OCI-LY3 (cell line): Measurements from ENCODE around the gene GRK3.

Source experiments
- H2AFZ ChIP-seq: fragments of 200-600, 300-600 bp; shearing (Covaris generic); 2 replicates; pipeline ENCODE4 v1.6.0; 2014; ENCODE audit warnings: antibody characterized with exemption, low read depth, low read length
- H3K27ac ChIP-seq: fragments of 200-600, 300-600 bp; sonication (generic); 2 replicates; pipeline ENCODE4 v1.5.1; 2014; ENCODE audit warnings: mild to moderate bottlenecking, low read length, moderate library complexity, mixed read lengths
- H3K27me3 ChIP-seq: fragments of 200-600, 300-600 bp; sonication (generic); 2 replicates; pipeline ENCODE4 v1.6.1; 2014; ENCODE audit warnings: low read depth, low read length, mixed read lengths
- H3K36me3 ChIP-seq: fragments of 200-600, 300-600 bp; sonication (generic); replicated peaks from 2 replicates; pipeline ENCODE3; 2014; ENCODE audit warnings: low read depth, low read length, mixed read lengths
- H3K4me1 ChIP-seq: fragments of 300-600, 200-600 bp; sonication (generic); 2 replicates; pipeline ENCODE4 v1.6.1; 2014; ENCODE audit warnings: low read length, mixed read lengths
- H3K4me2 ChIP-seq: fragments of 200-600, 300-600 bp; sonication (generic); 2 replicates; pipeline ENCODE4 v1.6.1; 2014; ENCODE audit warnings: low read length, mixed read lengths
- H3K4me3 ChIP-seq: fragments of 300-600, 200-600 bp; sonication (generic); 2 replicates; pipeline ENCODE4 v1.5.1; 2014; ENCODE audit warnings: antibody characterized with exemption, mild to moderate bottlenecking, low read length, moderate library complexity
- H3K79me2 ChIP-seq: fragments of 300-600, 200-600 bp; shearing (Covaris generic); 2 replicates; pipeline ENCODE4 v1.6.1; 2014; ENCODE audit warnings: mild to moderate bottlenecking, low read length, mixed read lengths
- H3K9ac ChIP-seq: fragments of 300-600, 200-600 bp; shearing (Covaris generic); 2 replicates; pipeline ENCODE4 v1.6.0; 2014; ENCODE audit warnings: mild to moderate bottlenecking, low read length, moderate library complexity
- H3K9me3 ChIP-seq: fragments of 200-600, 300-600 bp; shearing (Covaris generic); 2 replicates; pipeline ENCODE4 v1.6.1; 2014; ENCODE audit warnings: low read length, mixed read lengths; ENCODE audit not compliant: insufficient read depth
- H4K20me1 ChIP-seq: fragments of 200-600, 300-600 bp; sonication (generic); 2 replicates; pipeline ENCODE4 v1.6.1; 2016; ENCODE audit warnings: low read length, mixed read lengths; ENCODE audit not compliant: insufficient read depth
- CTCF ChIP-seq: fragments of 200-600, 300-600 bp; sonication (generic); IDR thresholded peaks from 2 replicates; pipeline ENCODE4 v1.5.1; 2014; ENCODE audit warnings: antibody characterized with exemption, low read length, low read depth
- EZH2phosphoT487 ChIP-seq: fragments of 200-600 bp; shearing (Covaris generic); IDR thresholded peaks from 2 replicates; pipeline ENCODE4 v1.6.1; 2018; ENCODE audit warnings: antibody characterized with exemption, mixed run types, low read depth

The GRK3 gene

GRCh38 chr22:25774575-25775026 is 210.1 kb downstream of the GRK3 start:
- Histone ChIP-seq H3K4me2 (no peak overlapping the region), H2AFZ (no peak overlapping the region), H4K20me1 (no peaks in the 10 kb centered on the region), H3K4me3 (no peak overlapping the region), H3K27me3 (no peaks in the 10 kb centered on the region), H3K36me3 (peaks cover 80% of the 10 kb centered on the region), H3K9me3 (peaks cover 7% of the 10 kb centered on the region), H3K4me1 (peaks cover 19% of the 10 kb centered on the region), H3K79me2 (peaks cover 7% of the 10 kb centered on the region; the same call in 1 of the 2 replicates), H3K27ac (no peak overlapping the region), H3K9ac (no peak overlapping the region)
- TF ChIP-seq EZH2phosphoT487 (no peak), CTCF (peak; percentile 39)

- no peaks in the 10 kb centered on the region for H3K27me3 ChIP-seq
- H4K20me1 ChIP-seq = no peaks in the 10 kb centered on the region
- H3K4me1 ChIP-seq = peaks cover 10% of the 10 kb centered on the region
- no peak overlapping the region for H3K9ac ChIP-seq
- no peak overlapping the region for H3K4me3 ChIP-seq
- H3K79me2 ChIP-seq = no peaks in the 10 kb centered on the region
- H3K9me3 ChIP-seq = no peaks in the 10 kb centered on the region
- no peak overlapping the region for H2AFZ ChIP-seq
- peaks cover 76% of the 10 kb centered on the region for H3K36me3 ChIP-seq
- H3K4me2 ChIP-seq = no peak overlapping the region
- H3K27ac ChIP-seq = no peak overlapping the region
- TF ChIP-seq EZH2phosphoT487 = no peak
- TF ChIP-seq CTCF = no peak
Measured at GRCh38 chr22:25775531-25775930, 211.1 kb downstream of the GRK3 start.

GRCh38 chr22:25777411-25777810 is 212.9 kb downstream of the GRK3 start:
- Histone ChIP-seq H3K27ac (no peak overlapping the region), H2AFZ (no peak overlapping the region), H3K4me3 (no peak overlapping the region)

GRCh38 chr22:25777870-25778269 is 213.4 kb downstream of the GRK3 start:
- no peak overlapping the region for H3K9ac ChIP-seq
- H3K4me1 ChIP-seq = peaks cover under 1% of the 10 kb centered on the region; the same call in 1 of the 2 replicates
- no peak overlapping the region for H2AFZ ChIP-seq
- no peak overlapping the region for H3K4me2 ChIP-seq
- H4K20me1 ChIP-seq = no peaks in the 10 kb centered on the region
- no peaks in the 10 kb centered on the region for H3K9me3 ChIP-seq
- TF ChIP-seq EZH2phosphoT487 (no peak), CTCF (peak; percentile 46)
- H3K4me3 ChIP-seq = no peak overlapping the region
- H3K36me3 ChIP-seq = peaks cover 73% of the 10 kb centered on the region
- no peaks in the 10 kb centered on the region for H3K27me3 ChIP-seq
- H3K79me2 ChIP-seq = no peaks in the 10 kb centered on the region
- H3K27ac ChIP-seq = no peak overlapping the region

More at GRCh38 chr22:25777411-25777810, 212.9 kb downstream of the GRK3 start:
- no peaks in the 10 kb centered on the region for H3K79me2 ChIP-seq
- no peaks in the 10 kb centered on the region for H4K20me1 ChIP-seq
- H3K9ac ChIP-seq = no peak overlapping the region
- H3K36me3 ChIP-seq = peaks cover 73% of the 10 kb centered on the region
- TF ChIP-seq CTCF (no peak), EZH2phosphoT487 (no peak)
- H3K4me1 ChIP-seq = peaks cover 5% of the 10 kb centered on the region
- no peaks in the 10 kb centered on the region for H3K27me3 ChIP-seq
- no peaks in the 10 kb centered on the region for H3K9me3 ChIP-seq
- no peak overlapping the region for H3K4me2 ChIP-seq
